Peyer's patch (tissue), 4 donors: ENCODE results near the gene CST3. TPM values are rescaled to one million over a fixed set of nuclear protein-coding genes. Genes with fewer than 3 reads are reported as not detected.
A peak's percentile ranks its signal among the peaks of the same experiment; 100 is the strongest.
"Not testable (repeated sequence)": the region's sequence is repeated elsewhere in the genome, so short reads cannot be mapped to it uniquely, and the experiment has no call there.

ENCODE experiments used
- DNase-seq, 3 donors: peaks; one replicate each; pipeline ENCODE4 v3.0.0-alpha.2; 2017 to 2019
- H3K27ac ChIP-seq, 4 donors: fragments of 200-600 bp; sonication (generic); one replicate each; pipeline ENCODE4 v1.5.1; 2016 to 2019
- H3K27me3 ChIP-seq, 2 donors: fragments of 200-600 bp; sonication (generic); one replicate each; pipeline ENCODE4 v1.5.1; 2019
- H3K36me3 ChIP-seq, 3 donors: fragments of 200-600 bp; sonication (generic); one replicate each; pipeline ENCODE4 v1.5.1; 2016 to 2019
- H3K4me1 ChIP-seq, 4 donors: fragments of 200-600 bp; sonication (generic); one replicate each; pipeline ENCODE4 v1.5.1; 2016 to 2019
- H3K4me3 ChIP-seq, 4 donors: fragments of 200-600 bp; sonication (generic); 1 replicate in 3 of 4; 2 replicates in 1 of 4; pipeline ENCODE4 v1.5.1; 2016 to 2019; ENCODE audit warnings: mild to moderate bottlenecking in 1 of 4
- H3K9me3 ChIP-seq, 4 donors: fragments of 200-600 bp; sonication (generic); one replicate each; pipeline ENCODE4 v1.5.1; 2016 to 2019; ENCODE audit warnings: mild to moderate bottlenecking in 1 of 4
- POLR2A ChIP-seq, 2 donors: fragments of 450-650 bp; IDR thresholded peaks; one replicate each; pipeline ENCODE4 v1.5.1; 2017; ENCODE audit warnings: antibody characterized with exemption in 2 of 2, mild to moderate bottlenecking in 2 of 2, moderate library complexity in 2 of 2
- total RNA-seq, 4 donors: library from RNA; depleted of rRNA; stranded (reverse); fragments of >200 nt; gene quantifications; one replicate each; pipeline ENCODE4 v1.1.0, GENCODE V29; 2016
- TF ChIP-seq, protein P1 (sequence below), 6 experiments: fragments of 450-650 bp in 4 of 6; fragments of 200-600 bp in 2 of 6; sonication (generic) in 1 of 6; IDR thresholded peaks; one replicate each; pipeline ENCODE4 v1.5.1; 2017 to 2019; ENCODE audit warnings: antibody characterized with exemption in 6 of 6, mild to moderate bottlenecking in 3 of 6, moderate library complexity in 1 of 6

CST3 gene
- total RNA-seq, 4 donors from 2014 or later: 221 to 1,587 (median 1,027) TPM

DNA sequence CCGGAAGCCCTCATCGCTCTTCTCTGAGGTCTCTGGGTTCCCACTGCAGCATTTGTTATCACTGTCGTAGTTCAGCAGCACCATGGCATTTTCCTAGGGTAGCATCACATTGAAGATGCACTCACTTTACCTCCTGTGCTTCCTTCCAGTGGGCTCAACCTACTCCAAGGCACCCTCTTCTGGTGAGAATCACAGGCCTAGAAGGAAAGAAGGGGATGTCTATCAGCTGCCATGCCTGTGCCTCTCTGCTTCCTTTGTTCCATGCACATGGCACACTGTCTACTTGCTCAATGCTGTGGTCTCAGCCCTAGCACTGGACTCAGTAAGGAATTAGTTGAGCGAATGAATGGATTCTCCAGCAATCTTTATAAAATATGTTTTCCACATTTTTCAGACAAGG is 28.4 kb upstream of the CST3 start:
- Histone ChIP-seq H3K4me3 (no peak overlapping the region), H3K27me3 (no peaks in the 10 kb centered on the region), H3K36me3 (no peaks in the 10 kb centered on the region), H3K9me3 (no peaks in the 10 kb centered on the region), H3K4me1 (peaks cover 0 to 2% (median 0%) of the 10 kb centered on the region in 4 donors), H3K27ac (no peak overlapping the region)
- TF ChIP-seq POLR2A (IDR thresholded peaks at IDR 0.05): no peak
- TF ChIP-seq, protein P1, sequence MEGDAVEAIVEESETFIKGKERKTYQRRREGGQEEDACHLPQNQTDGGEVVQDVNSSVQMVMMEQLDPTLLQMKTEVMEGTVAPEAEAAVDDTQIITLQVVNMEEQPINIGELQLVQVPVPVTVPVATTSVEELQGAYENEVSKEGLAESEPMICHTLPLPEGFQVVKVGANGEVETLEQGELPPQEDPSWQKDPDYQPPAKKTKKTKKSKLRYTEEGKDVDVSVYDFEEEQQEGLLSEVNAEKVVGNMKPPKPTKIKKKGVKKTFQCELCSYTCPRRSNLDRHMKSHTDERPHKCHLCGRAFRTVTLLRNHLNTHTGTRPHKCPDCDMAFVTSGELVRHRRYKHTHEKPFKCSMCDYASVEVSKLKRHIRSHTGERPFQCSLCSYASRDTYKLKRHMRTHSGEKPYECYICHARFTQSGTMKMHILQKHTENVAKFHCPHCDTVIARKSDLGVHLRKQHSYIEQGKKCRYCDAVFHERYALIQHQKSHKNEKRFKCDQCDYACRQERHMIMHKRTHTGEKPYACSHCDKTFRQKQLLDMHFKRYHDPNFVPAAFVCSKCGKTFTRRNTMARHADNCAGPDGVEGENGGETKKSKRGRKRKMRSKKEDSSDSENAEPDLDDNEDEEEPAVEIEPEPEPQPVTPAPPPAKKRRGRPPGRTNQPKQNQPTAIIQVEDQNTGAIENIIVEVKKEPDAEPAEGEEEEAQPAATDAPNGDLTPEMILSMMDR (IDR thresholded peaks at IDR 0.05): no peak
- DNase-seq: no peak

DNA sequence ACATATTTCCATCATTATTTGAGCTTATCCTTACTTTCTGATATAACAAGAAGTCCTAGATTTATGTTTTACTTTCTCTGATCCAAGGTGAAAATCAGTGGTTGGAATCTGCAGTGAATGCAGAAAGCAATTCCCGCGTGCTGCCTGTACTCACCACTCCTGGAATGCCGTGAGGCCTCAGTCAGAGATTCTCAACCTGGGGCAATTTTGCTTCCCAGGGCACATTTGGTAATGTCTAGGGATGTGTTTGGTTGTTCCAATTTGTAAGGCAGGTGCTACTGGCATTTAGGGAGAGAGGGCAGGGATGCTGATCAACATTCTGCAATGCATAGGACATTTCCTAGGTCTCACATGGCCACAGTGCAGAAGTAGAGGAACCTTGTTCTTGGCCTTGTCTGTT is 27.2 kb upstream of the CST3 start:
- DNase-seq: no peak
- TF ChIP-seq, protein P1 (IDR thresholded peaks at IDR 0.05): no peak
- no peak for TF ChIP-seq POLR2A (IDR thresholded peaks at IDR 0.05)
- peaks cover 0 to 15% (median 2%) of the 10 kb centered on the region in 4 donors for H3K4me1 ChIP-seq
- H3K27ac ChIP-seq: no peak overlapping the region
- no peaks in the 10 kb centered on the region for H3K36me3 ChIP-seq
- no peaks in the 10 kb centered on the region for H3K9me3 ChIP-seq
- no peak overlapping the region for H3K4me3 ChIP-seq
- H3K27me3 ChIP-seq: no peaks in the 10 kb centered on the region

DNA sequence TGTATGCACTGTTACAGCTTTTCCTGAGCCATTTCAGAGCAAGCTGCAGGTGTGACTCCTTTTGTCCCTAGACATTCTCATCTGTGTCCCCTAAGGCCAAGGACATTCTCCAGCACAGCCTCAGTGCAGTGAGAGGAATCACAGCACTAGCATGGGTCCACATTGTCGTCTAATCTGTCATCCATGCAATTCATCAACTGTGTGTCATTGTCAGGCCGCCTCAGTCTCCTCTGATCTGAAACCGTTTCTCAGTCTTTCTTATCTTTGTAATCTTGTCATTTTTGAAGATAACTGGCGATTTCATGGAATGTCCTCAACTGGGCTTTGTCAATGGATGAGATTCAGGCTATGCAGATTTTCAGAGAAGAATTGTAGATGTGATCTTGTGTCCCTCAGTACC is 26.3 kb upstream of the CST3 start:
- H3K27ac ChIP-seq, DNase-seq, H3K36me3 ChIP-seq, H3K27me3 ChIP-seq, H3K9me3 ChIP-seq, H3K4me3 ChIP-seq: not testable (repeated sequence)
- H3K4me1 ChIP-seq: peaks cover 0 to 22% (median 2%) of the 10 kb centered on the region in 4 donors

DNA sequence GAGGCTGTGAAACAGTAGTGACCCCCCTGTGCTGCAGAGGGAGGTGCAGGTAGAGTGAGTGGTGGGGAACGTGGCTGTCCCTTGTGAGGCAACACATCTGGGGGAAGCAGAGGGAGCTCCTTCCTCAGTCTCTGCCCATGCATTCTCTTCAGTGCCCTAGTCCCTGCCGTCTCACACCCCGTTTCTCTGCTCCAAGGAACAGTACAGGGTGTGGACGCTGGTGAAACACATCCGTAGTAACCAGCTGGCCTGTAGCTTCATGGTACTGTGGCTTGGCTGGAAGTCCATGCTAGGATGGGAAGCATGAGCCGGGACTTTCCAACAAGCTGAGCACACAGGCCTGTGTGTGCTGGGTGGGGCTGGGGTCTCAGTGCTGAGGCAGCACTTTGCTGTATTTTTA is 25.4 kb upstream of the CST3 start:
- Histone ChIP-seq H3K4me1 (peaks cover 0 to 26% (median 2%) of the 10 kb centered on the region in 4 donors), H3K27ac (no peak overlapping the region), H3K9me3 (no peaks in the 10 kb centered on the region), H3K36me3 (no peaks in the 10 kb centered on the region), H3K27me3 (no peaks in the 10 kb centered on the region), H3K4me3 (no peak overlapping the region)
- DNase-seq: no peak
- TF ChIP-seq, protein P1 (IDR thresholded peaks at IDR 0.05): no peak
- TF ChIP-seq POLR2A (IDR thresholded peaks at IDR 0.05): no peak

DNA sequence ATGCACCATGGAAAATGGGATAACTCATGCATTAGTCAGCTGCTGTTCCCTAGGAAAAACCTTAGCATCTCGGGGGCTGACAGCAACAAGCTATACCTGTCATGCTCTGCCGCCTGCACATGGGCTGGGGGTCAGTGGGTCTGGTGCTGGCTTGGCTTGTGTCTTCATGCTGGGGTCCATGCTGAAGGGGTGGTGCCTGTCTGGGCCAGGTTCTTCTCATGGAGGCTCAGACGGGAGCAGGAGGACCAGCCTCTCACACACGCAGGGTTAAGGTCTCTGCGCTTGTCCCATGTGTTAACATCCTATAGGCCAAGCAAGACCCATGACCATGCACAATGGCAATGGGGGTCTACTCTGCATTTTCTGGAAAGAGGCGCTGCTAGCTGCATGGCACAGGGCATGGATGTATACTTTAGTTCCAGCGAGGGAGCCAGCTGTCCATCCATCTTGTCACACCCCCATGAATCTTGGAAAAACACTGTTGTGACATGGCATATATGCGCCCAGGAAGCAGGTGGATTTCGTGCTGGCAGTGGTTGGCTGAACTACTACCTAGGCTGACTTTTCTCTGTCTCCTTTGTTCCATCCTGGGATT is 24.6 kb upstream of the CST3 start:
- no peaks in the 10 kb centered on the region for H3K36me3 ChIP-seq
- no peak for DNase-seq

DNA sequence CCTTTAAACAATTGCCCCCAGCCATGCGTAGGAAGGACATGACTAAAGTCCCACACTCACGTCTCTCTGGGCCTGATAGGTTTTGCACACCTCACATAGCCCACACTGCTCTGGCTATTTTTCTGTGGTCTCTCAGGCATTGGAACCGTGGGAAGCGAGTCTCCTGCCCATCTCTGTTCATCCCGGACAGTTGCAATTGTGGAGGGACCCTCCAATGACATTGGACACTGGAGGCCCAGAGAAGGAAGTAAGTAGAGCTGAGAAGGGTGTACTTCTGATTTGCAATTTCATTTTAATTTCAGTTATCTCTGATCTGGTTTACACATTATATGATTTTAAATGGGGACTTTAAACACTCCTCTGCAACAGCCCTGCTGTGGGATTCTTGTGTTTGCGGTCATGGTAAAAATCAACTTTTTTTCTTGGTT is 23.3 kb upstream of the CST3 start:
- no peaks in the 10 kb centered on the region for H3K36me3 ChIP-seq
- H3K9me3 ChIP-seq: no peaks in the 10 kb centered on the region
- DNase-seq: no peak
- TF ChIP-seq, protein P1 (IDR thresholded peaks at IDR 0.05): no peak
- TF ChIP-seq POLR2A (IDR thresholded peaks at IDR 0.05): no peak
- peaks cover 0 to 26% (median 2%) of the 10 kb centered on the region in 4 donors for H3K4me1 ChIP-seq
- no peak overlapping the region for H3K4me3 ChIP-seq
- H3K27ac ChIP-seq: peak overlapping the region in 1 of 4 donors; percentile 45
- no peaks in the 10 kb centered on the region for H3K27me3 ChIP-seq

More for the DNA sequence above, 24.6 kb upstream of the CST3 start:
- TF ChIP-seq POLR2A (IDR thresholded peaks at IDR 0.05): no peak
- TF ChIP-seq, protein P1 (IDR thresholded peaks at IDR 0.05): no peak
- H3K9me3 ChIP-seq: no peaks in the 10 kb centered on the region
- no peaks in the 10 kb centered on the region for H3K27me3 ChIP-seq
- peaks cover 0 to 26% (median 2%) of the 10 kb centered on the region in 4 donors for H3K4me1 ChIP-seq
- no peak overlapping the region for H3K4me3 ChIP-seq
- no peak overlapping the region for H3K27ac ChIP-seq
